Panc1 (cell line): ENCODE measurements around the gene WDR5B.

Experiments
- CTCF ChIP-seq: fragments of 450-650 bp; IDR thresholded peaks from 2 replicates; pipeline ENCODE4 v1.5.1; 2017; ENCODE audit warnings: mild to moderate bottlenecking
- POLR2AphosphoS5 ChIP-seq: IDR thresholded peaks from 2 replicates; pipeline ENCODE4 v1.6.1; 2012; ENCODE audit warnings: mild to moderate bottlenecking, low read depth, low read length, moderate library complexity
- REST ChIP-seq, 2 experiments: IDR thresholded peaks; 2 replicates each; pipeline ENCODE4 v1.6.1; 2011 to 2012; ENCODE audit warnings: low read depth in 2 of 2, control low read depth in 1 of 2, low read length in 1 of 2, mild to moderate bottlenecking in 1 of 2, moderate library complexity in 1 of 2; ENCODE audit not compliant: insufficient read depth in 1 of 2
- SIN3A ChIP-seq: IDR thresholded peaks from 2 replicates; pipeline ENCODE4 v1.6.1; 2012; ENCODE audit warnings: low read depth, mild to moderate bottlenecking, low read length, moderate library complexity, borderline replicate concordance; ENCODE audit not compliant: insufficient read depth

- TF ChIP-seq CTCF: no peak
- TF ChIP-seq REST (IDR thresholded peaks at IDR 0.05; ENCODE audit: insufficient read depth in 1 of 2, low read depth in 2 of 2, low read length in 1 of 2): no peak
- no peak for TF ChIP-seq POLR2AphosphoS5
- no peak for TF ChIP-seq SIN3A
Observed at GRCh38 chr3:122365073-122365472, 50.8 kb downstream of the WDR5B start.
